ENCODE results near the gene RFK. TPM values are rescaled to one million over a fixed set of nuclear protein-coding genes. Genes with fewer than 3 reads are reported as not detected.
"Not testable (repeated sequence)": the region's sequence is repeated elsewhere in the genome, so short reads cannot be mapped to it uniquely, and the experiment has no call there.

Gene RFK
- total RNA-seq, 4 donors from 2014 or later, result 10.3 to 18.5 (median 12.3) TPM

GRCh38 chr9:76370396-76371023, 23.7 kb downstream of the RFK start:
- DNase-seq, result no peak
- Histone ChIP-seq H3K27me3 (peaks cover 0 to 51% (median 0%) of the 10 kb centered on the region in 4 donors), H3K27ac (no peak overlapping the region), H3K4me3 (no peak overlapping the region), H3K36me3 (no peaks in the 10 kb centered on the region), H3K4me1 (peaks cover 5 to 41% (median 21%) of the 10 kb centered on the region in 3 donors), H3K9me3 (no peaks in the 10 kb centered on the region)
- intact Hi-C loops (cut with DNase I), result no loop called here
- TF ChIP-seq POLR2A (IDR thresholded peaks at IDR 0.05), result no peak
- no peak for TF ChIP-seq CTCF (IDR thresholded peaks at IDR 0.05)
- 71 to 84% methylated on average over 3 of the region's 3 CpGs for WGBS, 2 donors

GRCh38 chr9:76369583-76369982, 24.6 kb downstream of the RFK start:
- Histone ChIP-seq H3K27me3 (peaks cover 0 to 51% (median 0%) of the 10 kb centered on the region in 4 donors), H3K4me1 (peaks cover 5 to 40% (median 16%) of the 10 kb centered on the region in 3 donors), H3K36me3 (no peaks in the 10 kb centered on the region), H3K27ac (no peak overlapping the region), H3K9me3 (no peaks in the 10 kb centered on the region), H3K4me3 (no peak overlapping the region)
- TF ChIP-seq CTCF (IDR thresholded peaks at IDR 0.05) (no peak), POLR2A (IDR thresholded peaks at IDR 0.05) (no peak)
- 41 to 74% methylated on average over 3 to 4 of the region's 4 CpGs for WGBS, 2 donors
- DNase-seq, result no peak
- intact Hi-C loops (cut with DNase I), result no loop called here

DNA sequence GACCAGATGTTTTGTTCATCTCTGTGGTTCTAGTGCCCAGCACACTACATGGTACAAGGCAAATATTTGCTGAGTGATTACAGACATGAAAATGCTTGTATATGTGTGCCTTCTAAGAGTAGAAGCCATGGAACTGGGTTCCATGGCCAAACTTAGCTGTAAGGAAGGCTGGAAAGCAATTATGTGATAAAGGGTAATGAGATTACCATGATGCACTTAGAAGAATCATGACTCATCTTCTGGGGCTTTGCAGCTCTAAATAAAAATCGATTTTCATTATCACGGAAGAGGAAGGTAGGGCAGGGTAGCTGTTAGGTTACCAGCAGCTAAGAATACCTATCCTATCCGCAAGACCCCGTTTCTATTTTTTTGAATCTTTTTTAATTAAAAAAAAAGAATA, 28.0 kb downstream of the RFK start:
- Histone ChIP-seq H3K4me3 (no peak overlapping the region), H3K27me3 (peaks cover 0 to 81% (median 0%) of the 10 kb centered on the region in 4 donors), H3K9me3 (no peaks in the 10 kb centered on the region), H3K27ac (no peak overlapping the region), H3K4me1 (peaks cover 0 to 15% (median 0%) of the 10 kb centered on the region in 3 donors), H3K36me3 (no peaks in the 10 kb centered on the region)
- TF ChIP-seq POLR2A (IDR thresholded peaks at IDR 0.05), result no peak
- no peak for TF ChIP-seq CTCF (IDR thresholded peaks at IDR 0.05)
- intact Hi-C loops (cut with DNase I), result no loop called here
- no peak for DNase-seq
- WGBS, 2 donors, result 60 to 67% methylated on average over 4 of the region's 4 CpGs

GRCh38 chr9:76365028-76365427, 29.2 kb downstream of the RFK start:
- Histone ChIP-seq H3K4me3 (no peak overlapping the region), H3K36me3 (no peaks in the 10 kb centered on the region), H3K9me3 (no peaks in the 10 kb centered on the region), H3K4me1 (peaks cover 0 to 15% (median 0%) of the 10 kb centered on the region in 3 donors), H3K27me3 (peaks cover 0 to 86% (median 0%) of the 10 kb centered on the region in 4 donors), H3K27ac (no peak overlapping the region)
- WGBS, 2 donors, result 25 to 29% methylated on average over 1 of the region's 1 CpG
- intact Hi-C loops (cut with DNase I), result no loop called here
- no peak for DNase-seq
- TF ChIP-seq CTCF (IDR thresholded peaks at IDR 0.05) (no peak), POLR2A (IDR thresholded peaks at IDR 0.05) (no peak)

DNA sequence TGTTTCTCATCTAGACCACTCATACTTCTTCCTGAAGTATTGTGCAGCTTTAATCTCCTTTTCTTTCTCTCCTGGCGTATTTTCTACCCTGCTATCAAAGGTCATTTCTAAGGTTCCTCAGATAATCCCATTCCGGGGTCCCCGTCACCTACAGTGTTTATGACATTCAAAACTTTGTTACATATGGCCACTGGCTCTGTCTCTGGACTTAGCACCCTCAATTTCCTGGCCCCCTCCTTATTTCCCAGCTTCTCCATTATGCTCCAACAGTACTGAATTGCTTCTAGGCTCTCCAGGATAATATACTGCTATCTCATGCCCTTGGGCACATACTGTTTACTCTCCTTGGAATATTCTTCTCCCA, 31.2 kb downstream of the RFK start:
- intact Hi-C loops (cut with DNase I), result no loop called here
- no peak overlapping the region for H3K27ac ChIP-seq
- TF ChIP-seq POLR2A (IDR thresholded peaks at IDR 0.05) (no peak), CTCF (IDR thresholded peaks at IDR 0.05) (no peak)
- peaks cover 0 to 85% (median 0%) of the 10 kb centered on the region in 4 donors for H3K27me3 ChIP-seq
- no peaks in the 10 kb centered on the region for H3K36me3 ChIP-seq
- peaks cover 0 to 15% (median 0%) of the 10 kb centered on the region in 3 donors for H3K4me1 ChIP-seq
- DNase-seq, result no peak
- H3K9me3 ChIP-seq, result no peaks in the 10 kb centered on the region
- 91 to 94% methylated on average over 3 of the region's 3 CpGs for WGBS, 2 donors
- H3K4me3 ChIP-seq, result no peak overlapping the region

DNA sequence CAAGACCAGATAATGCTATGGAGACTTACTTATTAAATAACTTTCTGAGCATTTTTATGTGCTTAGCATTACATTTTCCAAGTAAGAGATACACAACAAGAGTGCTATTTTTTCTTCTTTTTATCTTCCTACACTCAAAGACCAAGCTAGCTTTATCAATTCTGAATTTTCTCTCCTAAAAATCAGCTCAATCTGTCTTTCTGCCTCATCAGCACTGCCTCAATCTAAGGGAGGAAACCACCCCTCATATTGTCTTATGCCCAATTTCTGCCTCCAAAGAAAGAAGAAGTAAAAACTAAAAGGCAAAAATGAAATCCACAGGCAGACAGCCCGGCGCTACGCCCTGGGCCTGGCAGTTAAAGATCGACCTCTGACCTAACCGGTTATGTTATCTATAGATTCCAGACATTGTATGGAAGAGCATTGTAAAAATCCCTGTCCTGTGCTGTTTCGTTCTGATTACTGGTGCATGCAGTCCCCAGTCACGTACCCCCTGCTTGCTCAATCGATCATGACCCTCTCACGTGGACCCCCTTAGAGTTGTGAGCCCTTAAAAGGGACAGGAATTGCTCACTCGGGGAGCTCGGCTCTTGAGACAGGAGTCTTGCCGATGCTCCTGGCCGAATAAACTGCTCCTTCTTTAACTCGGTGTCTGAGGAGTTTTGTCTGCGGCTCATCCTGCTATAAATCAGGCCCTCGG, 31.7 kb downstream of the RFK start:
- H3K27ac ChIP-seq; H3K9me3 ChIP-seq; intact Hi-C loops (cut with DNase I); H3K36me3 ChIP-seq; H3K4me3 ChIP-seq; DNase-seq: not testable (repeated sequence)
- H3K4me1 ChIP-seq, result peaks cover 0 to 15% (median 0%) of the 10 kb centered on the region in 3 donors
- H3K27me3 ChIP-seq, result peaks cover 0 to 86% (median 0%) of the 10 kb centered on the region in 4 donors
- 83 to 89% methylated on average over 16 of the region's 16 CpGs for WGBS, 2 donors
